ENCODE measurements around the gene TMED10. TPM values are rescaled to one million over a fixed set of nuclear protein-coding genes. Genes with fewer than 3 reads are reported as not detected.

Gene TMED10
- total RNA-seq, 2 experiments from 2014 or later: 129 to 221 TPM

DNA sequence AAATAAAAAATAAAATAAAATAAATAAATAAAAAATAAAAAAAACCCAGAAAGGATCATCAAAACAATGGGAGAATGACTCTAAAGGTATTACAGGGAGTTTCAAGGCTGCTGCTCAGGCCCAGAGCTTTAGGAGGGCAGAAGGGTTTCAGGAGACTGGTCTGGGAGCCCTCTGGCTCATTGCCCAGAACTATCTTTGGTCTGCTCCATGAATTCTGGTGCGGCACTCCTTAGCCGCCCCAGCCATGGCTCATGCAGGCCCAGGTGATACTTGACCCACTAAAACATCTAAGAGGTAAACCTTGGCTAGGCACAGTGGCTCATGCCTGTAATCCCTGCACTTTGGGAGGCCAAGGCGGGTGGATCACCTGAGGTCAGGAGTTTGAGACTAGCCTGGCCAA is 14.7 kb upstream of the TMED10 start:
- POLR2A ChIA-PET: interaction anchor here (0.7 kb wide), 1 partner anchor 13 kb away, joined by 3 read pairs; no protein-coding TSS in a partner anchor

DNA sequence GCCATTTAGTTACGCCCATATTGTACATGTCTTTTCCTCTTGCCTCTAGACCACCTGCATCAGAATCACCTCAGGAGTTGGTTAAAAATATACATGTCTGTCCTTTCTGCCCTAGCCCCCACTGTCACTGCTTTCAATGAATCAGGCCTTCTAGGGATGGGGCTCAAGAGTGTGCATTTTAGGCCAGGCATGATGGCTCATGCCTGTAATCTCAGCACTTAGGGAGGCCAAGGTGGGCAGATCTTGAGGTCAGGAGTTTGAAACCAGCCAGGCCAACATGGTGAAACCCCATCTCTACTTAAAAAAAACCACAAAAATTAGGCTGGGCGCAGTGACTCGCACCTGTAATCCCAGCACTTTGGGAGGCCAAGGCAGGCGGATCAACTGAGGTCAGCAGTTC is 13.6 kb upstream of the TMED10 start:
- Histone ChIP-seq H3K4me2 (ENCODE audit: low read length) (no peak overlapping the region), H3K4me1 (ENCODE audit: insufficient read depth, low read length, poor library complexity, severe bottlenecking) (peaks cover 34% of the 10 kb centered on the region), H4K20me1 (ENCODE audit: insufficient read depth, low read length) (no peaks in the 10 kb centered on the region), H3K27ac (ENCODE audit: low read depth, low read length, poor library complexity, severe bottlenecking) (no peak overlapping the region), H3K79me2 (ENCODE audit: insufficient read depth, low read depth, low read length) (no peaks in the 10 kb centered on the region), H3K9me2 (ENCODE audit: insufficient read depth, low read length) (no peaks in the 10 kb centered on the region), H2AFZ (ENCODE audit: low read length) (no peak overlapping the region), H3K9me3 (ENCODE audit: low read length) (no peaks in the 10 kb centered on the region), H3K36me3 (ENCODE audit: insufficient read depth, low read length) (no peaks in the 10 kb centered on the region), H3K4me3 (ENCODE audit: low read depth, low read length, poor library complexity, severe bottlenecking) (no peak overlapping the region)
- ChIA-PET POLR2A (no interaction called here), CTCF (ENCODE audit: unreplicated experiment) (no interaction called here)
- intact Hi-C loops (cut with micrococcal nuclease; ENCODE audit: unreplicated experiment): no loop called here
- DNase-seq (ENCODE audit: low spot score): no peak
- no TSS peak for BruUV-seq (replicated peaks)
- no peak for TF ChIP-seq EZH2phosphoT487 (IDR thresholded peaks at IDR 0.05; ENCODE audit: borderline replicate concordance, low read depth, low read length)
- TF ChIP-seq, protein P1, sequence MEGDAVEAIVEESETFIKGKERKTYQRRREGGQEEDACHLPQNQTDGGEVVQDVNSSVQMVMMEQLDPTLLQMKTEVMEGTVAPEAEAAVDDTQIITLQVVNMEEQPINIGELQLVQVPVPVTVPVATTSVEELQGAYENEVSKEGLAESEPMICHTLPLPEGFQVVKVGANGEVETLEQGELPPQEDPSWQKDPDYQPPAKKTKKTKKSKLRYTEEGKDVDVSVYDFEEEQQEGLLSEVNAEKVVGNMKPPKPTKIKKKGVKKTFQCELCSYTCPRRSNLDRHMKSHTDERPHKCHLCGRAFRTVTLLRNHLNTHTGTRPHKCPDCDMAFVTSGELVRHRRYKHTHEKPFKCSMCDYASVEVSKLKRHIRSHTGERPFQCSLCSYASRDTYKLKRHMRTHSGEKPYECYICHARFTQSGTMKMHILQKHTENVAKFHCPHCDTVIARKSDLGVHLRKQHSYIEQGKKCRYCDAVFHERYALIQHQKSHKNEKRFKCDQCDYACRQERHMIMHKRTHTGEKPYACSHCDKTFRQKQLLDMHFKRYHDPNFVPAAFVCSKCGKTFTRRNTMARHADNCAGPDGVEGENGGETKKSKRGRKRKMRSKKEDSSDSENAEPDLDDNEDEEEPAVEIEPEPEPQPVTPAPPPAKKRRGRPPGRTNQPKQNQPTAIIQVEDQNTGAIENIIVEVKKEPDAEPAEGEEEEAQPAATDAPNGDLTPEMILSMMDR (conservative IDR thresholded peaks at IDR 0.05; ENCODE audit: low read length): no peak

More for the DNA sequence above, 14.7 kb upstream of the TMED10 start:
- Histone ChIP-seq H3K4me2 (ENCODE audit: low read length) (no peak overlapping the region), H3K4me1 (ENCODE audit: insufficient read depth, low read length, poor library complexity, severe bottlenecking) (peaks cover 34% of the 10 kb centered on the region), H4K20me1 (ENCODE audit: insufficient read depth, low read length) (no peaks in the 10 kb centered on the region), H3K9me3 (ENCODE audit: low read length) (no peaks in the 10 kb centered on the region), H3K36me3 (ENCODE audit: insufficient read depth, low read length) (no peaks in the 10 kb centered on the region), H3K27ac (ENCODE audit: low read depth, low read length, poor library complexity, severe bottlenecking) (no peak overlapping the region), H3K4me3 (ENCODE audit: low read depth, low read length, poor library complexity, severe bottlenecking) (no peak overlapping the region), H2AFZ (ENCODE audit: low read length) (no peak overlapping the region), H3K9me2 (ENCODE audit: insufficient read depth, low read length) (no peaks in the 10 kb centered on the region), H3K79me2 (ENCODE audit: insufficient read depth, low read depth, low read length) (no peaks in the 10 kb centered on the region)
- TF ChIP-seq EZH2phosphoT487 (IDR thresholded peaks at IDR 0.05; ENCODE audit: borderline replicate concordance, low read depth, low read length): no peak
- TF ChIP-seq, protein P1 (conservative IDR thresholded peaks at IDR 0.05; ENCODE audit: low read length): no peak
- BruUV-seq (replicated peaks): no TSS peak
- CTCF ChIA-PET (ENCODE audit: unreplicated experiment): no interaction called here
- intact Hi-C loops (cut with micrococcal nuclease; ENCODE audit: unreplicated experiment): no loop called here
- DNase-seq (ENCODE audit: low spot score): no peak

DNA sequence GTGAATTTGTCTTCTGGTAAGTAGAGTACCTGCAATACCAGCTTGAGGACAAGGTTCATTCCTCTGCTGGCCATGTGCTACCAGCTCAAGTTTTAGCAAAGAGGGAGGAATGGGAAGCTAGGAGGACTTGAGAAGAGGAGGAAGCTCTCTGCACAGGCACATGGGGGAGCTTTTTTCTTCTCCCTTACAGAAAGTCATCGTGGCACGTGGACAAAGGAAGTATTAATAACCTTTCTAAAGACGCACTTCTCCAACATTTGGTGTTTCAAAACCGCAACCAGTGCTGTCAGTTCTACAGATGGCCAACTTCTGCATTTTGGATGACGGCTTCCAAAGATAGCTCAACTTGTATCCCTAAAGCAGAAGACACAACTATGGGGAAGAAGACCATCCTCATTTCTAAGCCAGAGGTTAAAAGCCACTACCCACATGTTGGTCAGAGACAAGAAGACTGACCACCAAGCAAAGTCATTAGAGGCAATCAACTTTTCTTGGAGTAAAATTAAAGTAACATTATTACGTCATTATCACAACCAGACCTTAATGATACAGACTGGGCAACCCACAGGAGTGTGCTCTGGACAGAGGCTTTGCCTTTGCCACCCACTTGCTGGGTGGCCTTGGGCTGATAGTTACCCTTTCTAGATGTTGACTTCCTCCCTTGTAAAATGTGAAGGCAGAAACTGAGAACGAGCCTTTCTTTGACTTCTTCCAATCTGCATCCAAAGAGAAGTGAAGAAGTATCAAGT is 12.3 kb upstream of the TMED10 start:
- H3K9me2 ChIP-seq (ENCODE audit: insufficient read depth, low read length): no peaks in the 10 kb centered on the region
- H3K4me2 ChIP-seq (ENCODE audit: low read length): peak overlapping the region; percentile 69
- DNase-seq (ENCODE audit: low spot score): peak; percentile 92

More for the DNA sequence above, 12.3 kb upstream of the TMED10 start:
- H3K36me3 ChIP-seq (ENCODE audit: insufficient read depth, low read length): no peaks in the 10 kb centered on the region
- POLR2A ChIA-PET: interaction anchor here (0.9 to 1.3 kb wide), 6 partner anchors 12 to 62 kb away, joined by 3 to 6 read pairs (median 3); no protein-coding TSS in a partner anchor
- H3K4me3 ChIP-seq (ENCODE audit: low read depth, low read length, poor library complexity, severe bottlenecking): peak overlapping the region; percentile 33
- CTCF ChIA-PET (ENCODE audit: unreplicated experiment): interaction anchor here (0.6 to 0.9 kb wide), 2 partner anchors 106 to 107 kb away, joined by 3 to 15 read pairs; no protein-coding TSS in a partner anchor
- H3K27ac ChIP-seq (ENCODE audit: low read depth, low read length, poor library complexity, severe bottlenecking): peak overlapping the region; percentile 65
- intact Hi-C loops (cut with micrococcal nuclease; ENCODE audit: unreplicated experiment): loop anchor here (1.0 kb wide), 2 partner anchors 61 to 108 kb away; no protein-coding TSS in a partner anchor
- H3K4me1 ChIP-seq (ENCODE audit: insufficient read depth, low read length, poor library complexity, severe bottlenecking): peaks cover 34% of the 10 kb centered on the region
- no peaks in the 10 kb centered on the region for H3K9me3 ChIP-seq (ENCODE audit: low read length)
- TF ChIP-seq, protein P1 (conservative IDR thresholded peaks at IDR 0.05; ENCODE audit: low read length): peak; percentile 53
- no peak for TF ChIP-seq EZH2phosphoT487 (IDR thresholded peaks at IDR 0.05; ENCODE audit: borderline replicate concordance, low read depth, low read length)
- no peaks in the 10 kb centered on the region for H4K20me1 ChIP-seq (ENCODE audit: insufficient read depth, low read length)
- H3K79me2 ChIP-seq (ENCODE audit: insufficient read depth, low read depth, low read length): no peaks in the 10 kb centered on the region
- peak overlapping the region; percentile 39; the same call in 1 of the 2 replicates for H2AFZ ChIP-seq (ENCODE audit: low read length)
- BruUV-seq (replicated peaks): no TSS peak

Measured in OCI-LY7 (cell line).